ENCODE data around the gene LRP1.

LRP1 gene

DNA sequence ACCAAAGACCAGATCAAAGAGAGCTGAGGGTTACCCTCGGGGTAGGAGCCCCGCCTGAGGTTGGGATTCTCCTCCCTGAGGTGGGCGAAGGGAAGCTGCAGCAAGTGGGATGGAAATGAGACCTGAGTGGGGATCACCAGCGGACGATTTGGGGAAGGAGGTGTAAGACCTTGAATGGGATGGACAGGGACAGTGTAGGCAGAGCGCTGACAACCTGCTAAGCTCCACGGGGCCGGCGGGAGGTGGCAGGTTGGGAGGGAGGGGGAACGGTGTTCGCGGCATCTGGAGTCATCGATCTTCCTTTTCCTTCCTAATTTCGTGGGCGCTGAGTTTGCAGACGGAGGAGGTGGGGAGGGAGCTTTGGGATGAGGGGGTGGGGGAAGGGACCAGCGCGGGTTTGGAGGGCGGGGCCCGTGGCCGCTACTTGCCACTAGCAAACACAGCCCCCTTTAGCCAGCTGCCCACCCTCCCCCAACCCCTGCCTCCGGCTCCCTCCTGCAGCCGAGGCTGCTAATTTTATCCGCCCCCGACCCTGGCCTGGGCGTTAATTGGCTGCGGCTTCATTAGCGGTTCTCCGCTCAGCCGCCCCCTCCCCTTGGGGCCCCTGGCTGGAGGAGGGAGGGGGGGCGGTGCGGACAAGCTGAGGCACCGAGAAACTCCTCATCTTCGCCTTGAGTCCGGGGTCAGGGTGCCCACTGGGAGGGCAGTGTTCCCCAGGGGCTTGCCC, 98.5 kb downstream of the LRP1 start:
- no peak for DNase-seq

DNA sequence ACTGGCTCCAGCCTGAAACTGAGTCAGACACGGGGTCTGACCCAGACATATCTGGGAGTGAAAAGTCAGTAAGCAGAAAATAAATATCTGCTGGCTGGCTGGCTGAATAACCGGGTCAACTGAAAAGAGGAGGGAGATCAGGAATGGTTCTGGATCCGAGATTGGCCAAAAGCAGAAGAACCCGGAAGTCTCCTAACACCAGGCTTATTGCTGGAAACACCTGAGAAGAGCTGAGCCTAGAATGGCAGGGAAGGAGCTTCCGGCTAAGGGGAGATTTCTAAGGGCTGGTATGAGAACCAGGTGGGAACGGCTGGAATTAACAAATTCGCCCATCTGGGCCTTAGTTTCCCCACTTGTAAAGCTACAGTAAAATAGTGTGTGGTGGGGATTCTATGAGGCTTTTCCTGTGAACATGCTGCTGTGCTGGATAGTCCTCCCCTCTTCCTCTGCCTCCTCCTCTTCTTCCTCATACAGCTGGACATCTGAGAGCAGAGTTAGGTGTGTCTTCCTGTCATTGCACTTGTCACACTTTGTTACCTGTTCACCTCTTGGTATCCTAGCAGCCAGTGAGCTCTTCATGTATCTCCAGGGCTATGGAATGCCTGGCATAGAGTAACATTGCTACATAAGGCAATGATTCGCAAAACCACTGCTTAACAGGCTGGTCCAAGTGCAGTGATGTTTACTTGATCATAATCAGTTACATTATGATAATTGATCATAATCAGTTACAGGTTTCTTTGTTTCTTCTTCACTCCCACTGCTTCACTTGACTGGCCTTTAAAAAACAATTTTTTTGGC, 99.2 kb downstream of the LRP1 start:
- no peak for DNase-seq

DNA sequence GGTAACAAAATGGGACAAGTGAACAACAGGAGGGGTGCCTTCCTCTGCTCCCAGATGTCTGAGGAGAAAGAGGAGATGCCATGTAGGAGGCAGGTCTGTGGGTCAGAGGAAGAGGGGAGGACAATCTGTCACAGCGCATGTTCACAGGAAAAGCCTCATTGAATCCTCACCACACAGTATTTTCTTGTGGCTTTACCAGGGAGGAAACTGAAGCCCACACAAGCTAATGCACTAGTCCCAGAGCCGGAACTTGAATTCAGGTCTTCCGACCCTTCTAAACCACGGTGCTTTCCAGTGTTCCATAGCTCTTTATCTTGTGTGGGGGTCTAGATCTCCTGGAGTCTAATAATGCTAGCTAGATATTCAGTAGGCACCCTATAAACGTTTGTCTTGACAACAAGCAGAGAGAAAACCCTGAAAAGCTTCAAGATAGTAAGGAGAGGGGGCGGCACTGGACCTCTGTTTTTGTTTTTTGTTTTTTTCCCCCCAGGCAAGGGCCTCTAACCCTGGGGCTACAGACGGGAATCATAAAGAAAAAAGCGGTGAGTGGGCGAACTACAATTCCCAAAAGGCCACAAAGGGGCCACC, 100.9 kb downstream of the LRP1 start:
- peak; percentile 62 to 70 for DNase-seq

DNA sequence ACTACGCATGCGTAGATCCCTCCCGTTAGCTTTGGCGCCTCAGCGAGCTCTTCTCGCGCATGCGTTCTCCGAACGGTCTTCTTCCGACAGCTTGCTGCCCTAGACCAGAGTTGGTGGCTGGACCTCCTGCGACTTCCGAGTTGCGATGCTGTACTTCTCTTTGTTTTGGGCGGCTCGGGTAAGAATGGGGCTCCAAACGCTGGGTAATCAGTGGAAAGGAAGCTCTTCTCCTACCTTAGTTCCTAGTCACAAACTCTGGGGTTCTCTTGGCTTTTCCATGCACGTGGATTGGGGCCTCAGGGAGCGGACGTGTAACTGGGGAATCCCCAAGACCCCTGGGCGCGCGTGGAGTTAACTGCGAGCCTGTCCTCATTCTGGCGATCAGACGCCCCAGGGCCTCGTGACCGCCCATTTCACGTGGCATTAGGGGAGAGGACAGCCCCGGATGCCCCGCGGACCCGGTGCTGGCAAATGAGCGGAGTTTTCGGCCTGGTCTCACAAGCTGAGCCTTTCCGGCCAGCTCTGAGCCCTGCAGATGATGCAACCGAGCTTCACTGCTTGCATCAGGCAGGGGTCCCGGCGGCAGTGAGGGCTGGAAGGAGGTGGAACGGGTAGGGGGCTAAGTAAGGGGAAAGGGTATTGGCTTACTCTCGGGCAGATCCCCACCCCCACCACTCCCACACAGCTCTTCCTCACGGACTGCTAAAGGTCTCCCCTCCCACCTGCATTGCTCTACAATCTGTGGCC, 101.5 kb downstream of the LRP1 start, which contains the start of gene SHMT2:
SHMT2 (plus strand) TSS at position 78 of the 747 bp plus-strand sequence; CDS start at position 146, 68 bp downstream.
- peak; percentile 96 to 98 for DNase-seq

DNA sequence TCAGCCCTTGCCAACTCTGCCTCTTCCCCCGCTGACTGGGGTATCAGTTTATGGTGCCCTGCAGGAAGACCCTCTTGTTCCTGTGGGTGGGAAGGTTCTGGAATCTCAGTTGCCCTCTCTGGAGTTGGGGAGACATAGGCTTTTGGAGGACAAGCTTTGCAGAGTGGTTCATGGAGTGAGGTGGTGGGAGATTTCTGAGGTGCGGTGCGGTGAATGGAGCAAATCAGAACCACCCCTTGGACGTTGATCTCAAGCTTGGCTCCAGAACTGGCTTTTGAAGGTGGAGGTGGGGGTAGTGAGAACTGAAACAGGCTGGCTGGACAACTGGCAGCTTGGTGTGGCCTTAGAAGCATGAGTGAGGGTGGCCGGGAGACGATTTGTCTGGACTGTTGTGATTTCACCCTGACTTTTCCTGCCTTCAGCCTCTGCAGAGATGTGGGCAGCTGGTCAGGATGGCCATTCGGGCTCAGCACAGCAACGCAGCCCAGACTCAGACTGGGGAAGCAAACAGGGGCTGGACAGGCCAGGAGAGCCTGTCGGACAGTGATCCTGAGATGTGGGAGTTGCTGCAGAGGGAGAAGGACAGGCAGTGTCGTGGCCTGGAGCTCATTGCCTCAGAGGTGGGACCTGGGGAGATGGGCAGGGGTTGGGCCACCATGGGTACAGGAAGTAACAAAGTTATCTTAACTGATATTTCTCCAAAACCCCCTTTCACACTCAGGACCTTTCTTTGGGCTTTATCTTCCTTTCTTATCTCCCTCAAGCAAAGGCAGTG, 102.3 kb downstream of the LRP1 start:
- no peak for DNase-seq

DNA sequence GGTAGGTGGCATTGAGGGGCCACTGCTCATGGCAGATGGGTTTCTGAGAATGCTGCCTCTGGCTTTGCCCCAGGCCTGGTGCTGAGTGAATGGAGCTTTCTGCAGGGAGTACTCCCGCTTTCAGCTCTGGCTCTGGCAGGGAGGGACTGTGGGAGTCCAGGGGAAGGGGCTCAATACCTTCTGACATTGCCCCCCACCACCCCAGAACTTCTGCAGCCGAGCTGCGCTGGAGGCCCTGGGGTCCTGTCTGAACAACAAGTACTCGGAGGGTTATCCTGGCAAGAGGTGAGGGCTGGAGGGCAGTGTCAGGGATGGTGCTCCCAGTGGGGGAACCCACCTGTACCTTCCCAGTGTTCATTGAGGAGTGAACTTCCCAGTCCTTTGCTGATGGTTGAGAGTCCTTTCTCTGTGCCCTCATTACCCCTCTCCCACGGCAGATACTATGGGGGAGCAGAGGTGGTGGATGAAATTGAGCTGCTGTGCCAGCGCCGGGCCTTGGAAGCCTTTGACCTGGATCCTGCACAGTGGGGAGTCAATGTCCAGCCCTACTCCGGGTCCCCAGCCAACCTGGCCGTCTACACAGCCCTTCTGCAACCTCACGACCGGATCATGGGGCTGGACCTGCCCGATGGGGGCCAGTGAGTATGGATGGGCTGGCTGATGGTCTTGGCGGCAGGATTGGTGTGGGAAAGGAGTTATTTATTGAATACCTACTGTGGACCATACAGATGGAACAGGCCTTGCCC, 103.2 kb downstream of the LRP1 start:
- no peak for DNase-seq

DNA sequence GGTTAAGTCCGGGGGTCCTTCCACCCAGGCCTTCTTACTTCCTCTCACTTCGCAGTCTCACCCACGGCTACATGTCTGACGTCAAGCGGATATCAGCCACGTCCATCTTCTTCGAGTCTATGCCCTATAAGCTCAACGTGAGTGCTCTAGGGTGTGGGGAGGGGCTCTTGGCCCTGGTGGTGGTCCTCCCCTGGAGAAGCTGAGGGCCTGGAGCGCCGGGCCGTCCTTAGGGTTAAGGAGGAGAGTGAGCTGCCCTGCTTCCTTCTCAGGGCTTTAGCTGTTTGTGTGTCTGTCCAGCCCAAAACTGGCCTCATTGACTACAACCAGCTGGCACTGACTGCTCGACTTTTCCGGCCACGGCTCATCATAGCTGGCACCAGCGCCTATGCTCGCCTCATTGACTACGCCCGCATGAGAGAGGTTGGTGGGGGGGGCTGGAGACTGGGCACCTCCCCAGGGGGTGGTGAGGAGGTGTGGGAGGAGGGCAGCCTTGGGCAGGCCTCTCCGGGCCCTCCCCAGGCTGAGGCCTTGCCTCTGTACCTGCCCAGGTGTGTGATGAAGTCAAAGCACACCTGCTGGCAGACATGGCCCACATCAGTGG, 104.0 kb downstream of the LRP1 start:
- no peak for DNase-seq

DNA sequence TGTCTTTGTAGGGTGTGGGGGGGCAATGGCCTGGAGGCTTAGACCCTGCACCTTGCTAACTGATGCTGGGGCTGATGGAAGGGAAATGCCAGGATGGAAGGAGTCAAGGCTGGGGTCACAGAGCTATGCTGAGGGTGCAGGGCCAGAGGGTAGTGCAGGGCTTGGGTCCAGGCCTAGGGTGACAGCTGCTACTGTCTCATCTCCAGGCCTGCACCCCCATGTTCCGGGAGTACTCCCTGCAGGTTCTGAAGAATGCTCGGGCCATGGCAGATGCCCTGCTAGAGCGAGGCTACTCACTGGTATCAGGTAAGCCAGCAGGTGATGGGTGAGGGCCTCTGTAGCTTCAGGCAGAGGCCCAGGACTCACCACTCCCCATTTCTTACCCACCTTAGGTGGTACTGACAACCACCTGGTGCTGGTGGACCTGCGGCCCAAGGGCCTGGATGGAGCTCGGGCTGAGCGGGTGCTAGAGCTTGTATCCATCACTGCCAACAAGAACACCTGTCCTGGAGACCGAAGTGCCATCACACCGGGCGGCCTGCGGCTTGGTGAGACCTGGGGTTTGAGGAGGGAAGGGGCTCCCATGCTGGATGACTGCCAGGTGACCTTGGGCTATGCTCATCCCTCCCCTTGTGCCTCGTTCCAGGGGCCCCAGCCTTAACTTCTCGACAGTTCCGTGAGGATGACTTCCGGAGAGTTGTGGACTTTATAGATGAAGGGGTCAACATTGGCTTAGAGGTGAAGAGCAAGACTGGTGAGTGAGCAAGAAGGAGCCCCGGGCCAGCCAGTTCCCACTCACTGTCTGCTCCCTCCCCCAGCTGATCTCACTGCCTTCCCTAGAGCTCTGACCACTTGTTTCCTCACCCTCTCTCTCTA, 105.3 kb downstream of the LRP1 start:
- DNase-seq, result peak; percentile 66 to 81

DNA sequence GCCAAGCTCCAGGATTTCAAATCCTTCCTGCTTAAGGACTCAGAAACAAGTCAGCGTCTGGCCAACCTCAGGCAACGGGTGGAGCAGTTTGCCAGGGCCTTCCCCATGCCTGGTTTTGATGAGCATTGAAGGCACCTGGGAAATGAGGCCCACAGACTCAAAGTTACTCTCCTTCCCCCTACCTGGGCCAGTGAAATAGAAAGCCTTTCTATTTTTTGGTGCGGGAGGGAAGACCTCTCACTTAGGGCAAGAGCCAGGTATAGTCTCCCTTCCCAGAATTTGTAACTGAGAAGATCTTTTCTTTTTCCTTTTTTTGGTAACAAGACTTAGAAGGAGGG, 105.9 kb downstream of the LRP1 start:
- DNase-seq, result no peak

DNA sequence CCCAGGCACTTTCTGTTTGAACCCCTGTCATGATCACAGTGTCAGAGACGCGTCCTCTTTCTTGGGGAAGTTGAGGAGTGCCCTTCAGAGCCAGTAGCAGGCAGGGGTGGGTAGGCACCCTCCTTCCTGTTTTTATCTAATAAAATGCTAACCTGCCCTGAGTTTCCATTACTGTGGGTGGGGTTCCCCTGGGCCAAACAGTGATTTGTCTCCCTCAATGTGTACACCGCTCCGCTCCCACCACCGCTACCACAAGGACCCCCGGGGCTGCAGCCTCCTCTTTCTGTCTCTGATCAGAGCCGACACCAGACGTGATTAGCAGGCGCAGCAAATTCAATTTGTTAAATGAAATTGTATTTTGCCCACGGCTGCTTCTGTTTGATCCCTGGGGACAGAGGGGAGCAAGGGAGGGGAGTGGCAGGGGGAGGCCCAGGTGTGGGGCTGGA, 106.3 kb downstream of the LRP1 start:
- DNase-seq, result peak; percentile 65 to 77

DNA sequence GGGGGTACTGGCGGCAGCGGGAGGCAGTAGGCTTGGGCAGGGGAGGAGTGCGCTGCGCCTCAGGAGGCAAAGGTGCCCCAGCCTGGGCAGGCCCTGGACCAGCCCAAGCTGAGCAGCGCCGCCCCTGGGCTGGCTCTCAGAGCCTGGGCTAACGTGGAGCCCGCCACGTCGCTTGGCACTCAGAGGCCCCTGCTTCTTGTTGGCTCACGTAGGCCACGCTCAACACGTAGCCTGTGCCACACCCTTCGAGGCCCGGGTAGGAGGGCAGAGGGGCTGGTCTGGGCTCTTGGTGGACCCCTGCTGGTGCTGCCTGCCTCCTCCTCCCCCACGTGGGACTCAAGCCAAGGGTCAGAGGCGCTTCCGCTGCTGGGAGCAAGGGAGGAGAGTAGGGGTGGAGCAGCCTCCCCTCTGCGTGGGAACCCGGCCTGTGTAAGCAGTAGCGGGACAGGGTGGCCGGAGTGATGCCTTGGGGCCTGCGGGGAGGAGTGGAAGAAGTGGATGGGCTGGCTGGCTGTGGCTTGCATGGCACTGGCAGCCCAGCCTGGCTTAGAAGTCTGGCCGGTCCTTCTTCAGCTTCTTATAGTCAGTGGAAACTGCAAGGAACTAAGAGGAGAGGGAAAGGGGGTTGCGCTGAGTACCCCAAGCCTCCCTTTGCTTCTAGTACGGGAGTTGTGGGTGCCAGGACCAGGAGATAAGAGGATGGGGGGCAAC, 106.9 kb downstream of the LRP1 start:
- DNase-seq, result no peak

DNA sequence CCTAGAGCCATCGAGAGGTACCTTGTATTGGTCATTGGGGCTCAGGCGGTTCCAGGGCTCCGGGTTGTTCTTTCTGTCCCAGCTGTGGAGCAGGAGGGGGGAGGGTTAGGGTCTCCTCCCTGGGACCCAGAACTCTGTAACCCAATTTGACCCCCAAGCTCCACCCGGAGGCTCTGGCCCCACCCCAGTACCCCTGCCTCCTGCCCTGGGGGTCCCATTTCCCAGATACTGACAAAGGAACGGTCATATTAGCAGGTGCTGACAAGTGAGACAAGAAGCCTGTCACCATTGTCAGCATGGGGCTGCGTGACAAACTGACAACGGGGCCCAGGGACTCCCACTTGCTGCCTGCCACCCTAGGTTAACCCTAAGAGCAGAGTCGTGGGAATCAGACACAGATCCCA, 107.4 kb downstream of the LRP1 start:
- DNase-seq, result no peak

DNA sequence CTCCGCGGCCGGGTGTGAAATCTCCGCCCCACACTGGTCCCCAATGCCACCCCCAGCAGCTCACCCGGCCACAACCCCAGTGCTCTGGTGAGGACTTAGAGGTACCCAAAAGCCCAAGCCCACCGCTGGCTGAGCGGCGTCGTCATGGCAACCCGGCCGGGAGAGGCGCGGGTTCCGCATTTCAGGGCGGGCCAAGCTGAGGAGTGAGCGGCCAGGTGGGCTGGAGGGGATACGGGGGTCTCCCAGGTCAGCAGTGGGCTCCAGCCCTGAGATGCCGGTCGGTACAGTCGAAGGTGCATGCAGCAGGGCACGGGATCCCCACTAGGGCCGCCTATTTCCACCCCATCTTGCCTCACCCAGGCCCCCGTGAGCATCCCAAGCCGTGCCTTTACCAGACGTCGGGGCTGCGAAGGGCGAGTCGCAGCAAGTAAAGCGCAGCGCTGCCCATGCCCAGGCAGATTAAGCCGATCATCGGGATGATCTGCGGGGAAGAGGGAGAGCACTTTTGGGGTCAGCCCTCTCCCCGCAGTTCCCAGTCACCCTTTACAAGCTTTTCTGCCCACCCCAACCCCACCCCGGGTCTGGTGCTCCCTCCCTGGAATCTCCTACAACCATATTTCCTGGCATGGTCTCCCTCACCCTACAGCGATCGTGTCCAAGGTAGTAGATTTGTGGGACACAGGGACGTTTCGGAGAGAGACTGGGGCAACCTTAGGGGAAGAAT, 108.1 kb downstream of the LRP1 start:
- no peak for DNase-seq

DNA sequence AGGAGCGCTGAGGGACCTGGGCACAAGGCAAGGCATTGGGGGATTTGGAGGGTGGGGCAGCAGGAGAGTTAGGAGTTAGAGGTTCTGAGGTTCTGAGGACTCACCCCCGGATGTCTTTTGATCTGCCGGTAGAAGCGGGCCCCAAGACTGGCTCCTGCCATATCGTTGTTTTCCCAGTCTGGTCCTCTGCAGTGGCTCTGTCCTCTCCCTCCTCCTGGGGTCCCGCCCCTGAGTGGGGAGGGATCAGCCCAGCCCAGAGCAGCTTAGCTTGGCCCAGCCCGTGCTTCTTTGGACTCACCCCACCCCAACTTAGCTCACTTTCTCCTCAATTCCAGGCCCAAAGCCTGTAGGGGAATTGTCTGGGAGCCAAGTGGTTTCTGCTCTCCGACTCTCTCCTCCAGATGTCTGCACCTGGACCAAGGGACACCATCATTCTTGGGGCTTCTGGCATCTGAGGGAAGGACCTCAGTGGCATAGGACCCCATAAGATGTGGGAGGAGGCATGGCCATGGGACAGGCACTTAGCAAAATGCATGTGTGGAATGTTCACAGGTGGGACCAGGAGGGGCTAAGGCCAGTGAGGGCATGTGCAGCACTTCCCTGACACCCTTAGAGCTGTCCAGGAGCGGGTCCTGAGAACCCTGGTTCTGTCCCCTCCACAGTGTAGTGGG, 108.8 kb downstream of the LRP1 start:
- DNase-seq, result no peak

DNA sequence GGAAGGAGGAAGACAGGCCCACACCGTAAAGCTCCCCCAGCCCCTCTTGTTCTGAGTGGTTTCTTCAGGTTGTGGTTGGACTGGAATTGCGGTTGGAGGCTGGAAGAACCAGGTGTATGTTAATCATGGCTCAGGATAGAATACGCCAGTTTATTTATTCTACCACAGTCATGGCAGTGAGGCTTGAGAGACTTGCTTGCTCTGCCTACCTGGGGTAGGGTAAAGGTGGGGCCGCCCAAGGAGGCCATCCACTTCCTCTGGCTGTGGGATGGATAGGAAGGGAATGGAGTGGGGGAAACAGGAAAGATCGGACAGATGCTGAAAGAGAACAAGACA, 109.3 kb downstream of the LRP1 start:
- DNase-seq, result no peak

DNA sequence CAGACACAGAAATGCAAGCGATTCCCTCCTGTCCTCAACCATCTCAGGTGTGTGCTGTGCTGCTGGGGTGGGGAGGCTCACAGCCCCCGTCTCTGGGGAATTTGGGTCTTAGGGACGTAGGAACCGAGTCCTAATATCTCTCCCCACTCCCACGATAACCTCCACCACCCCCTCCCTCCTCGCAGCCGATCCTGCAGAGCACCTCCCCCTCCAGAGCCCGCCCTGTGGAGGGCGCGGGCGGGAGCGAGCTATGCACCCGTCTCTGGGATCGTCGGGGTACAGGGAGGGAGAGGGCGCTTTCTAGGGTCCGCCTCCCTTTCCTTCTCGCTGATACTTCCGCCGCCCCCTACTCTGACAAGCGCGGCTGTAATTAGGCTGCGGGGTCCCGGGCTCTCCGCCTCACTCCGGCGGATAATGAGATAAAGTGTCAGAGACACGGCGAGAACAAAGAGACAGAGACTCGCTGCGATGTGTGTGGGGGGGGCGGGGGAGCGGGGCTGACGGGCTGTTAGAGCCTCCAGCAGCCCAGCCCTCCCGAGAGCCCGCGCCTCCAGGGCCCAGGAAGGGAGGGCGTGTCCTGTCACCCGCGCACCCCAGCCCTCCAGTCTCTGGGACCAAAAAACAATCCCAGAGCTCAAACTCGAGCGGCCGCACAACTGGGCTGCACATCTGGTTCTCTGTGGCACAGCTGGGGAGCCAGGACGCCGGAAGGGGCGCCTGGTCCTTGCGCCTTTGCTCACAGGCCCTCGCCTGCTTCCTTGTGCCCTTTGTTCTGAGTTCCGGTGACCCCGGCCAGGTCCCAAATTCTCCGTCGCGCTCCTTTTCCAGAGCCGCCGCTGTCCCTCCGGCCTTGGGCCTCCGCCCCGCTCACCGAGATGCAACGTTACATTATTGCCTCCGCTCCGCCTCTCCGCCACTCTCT, 109.9 kb downstream of the LRP1 start:
- no peak for DNase-seq
